ENCODE results near the gene ARVCF.

Gene ARVCF

DNA sequence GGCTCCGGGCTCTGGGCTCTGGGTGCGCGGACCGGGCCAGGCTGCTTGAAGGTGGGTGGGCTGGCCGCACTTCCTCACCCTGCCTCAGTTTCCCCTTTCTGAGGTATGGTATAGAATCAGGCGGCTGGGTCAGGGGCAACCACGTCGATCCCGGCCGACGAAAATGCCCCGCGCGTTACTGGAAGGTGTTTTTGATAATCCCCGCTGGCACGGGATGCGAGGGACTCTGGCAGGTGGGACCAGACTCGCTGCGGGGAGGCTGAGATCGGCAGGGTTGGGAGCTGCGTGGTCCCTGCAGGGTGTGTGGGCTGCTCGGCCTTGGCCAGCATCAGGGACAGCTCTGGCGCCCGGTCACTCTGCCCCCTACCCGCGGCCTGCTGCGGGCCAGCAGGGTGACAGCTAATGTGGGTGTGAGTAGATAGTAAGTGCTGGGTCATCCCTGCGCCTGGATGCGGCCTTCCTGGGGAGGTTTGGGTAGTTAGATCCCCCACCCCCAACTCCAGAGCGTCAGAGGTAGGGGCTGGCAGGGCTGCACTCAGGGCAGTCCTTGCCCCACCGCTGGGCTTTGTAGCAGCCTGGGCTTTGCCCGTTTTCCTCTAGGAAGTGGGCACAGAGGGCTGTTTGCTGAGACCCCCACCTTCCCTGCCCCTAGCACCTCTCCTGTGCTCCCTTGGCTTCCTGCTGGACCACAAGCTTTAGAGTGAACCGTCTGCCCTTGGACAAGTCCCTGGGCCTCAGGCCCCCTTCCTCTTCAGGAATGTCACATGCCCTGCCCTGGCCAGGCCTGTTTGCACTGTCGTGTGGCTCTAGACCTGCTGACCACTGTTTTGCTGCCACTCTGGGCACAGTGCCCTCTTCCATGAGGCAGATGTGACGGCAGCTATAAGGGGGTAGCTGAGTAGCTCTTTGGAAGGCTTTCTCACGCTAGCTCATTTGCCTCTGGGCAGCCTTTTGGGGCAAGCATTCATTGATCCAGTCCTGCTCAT, 4.9 kb upstream of the ARVCF start (continued):
- TF ChIP-seq, protein P1, sequence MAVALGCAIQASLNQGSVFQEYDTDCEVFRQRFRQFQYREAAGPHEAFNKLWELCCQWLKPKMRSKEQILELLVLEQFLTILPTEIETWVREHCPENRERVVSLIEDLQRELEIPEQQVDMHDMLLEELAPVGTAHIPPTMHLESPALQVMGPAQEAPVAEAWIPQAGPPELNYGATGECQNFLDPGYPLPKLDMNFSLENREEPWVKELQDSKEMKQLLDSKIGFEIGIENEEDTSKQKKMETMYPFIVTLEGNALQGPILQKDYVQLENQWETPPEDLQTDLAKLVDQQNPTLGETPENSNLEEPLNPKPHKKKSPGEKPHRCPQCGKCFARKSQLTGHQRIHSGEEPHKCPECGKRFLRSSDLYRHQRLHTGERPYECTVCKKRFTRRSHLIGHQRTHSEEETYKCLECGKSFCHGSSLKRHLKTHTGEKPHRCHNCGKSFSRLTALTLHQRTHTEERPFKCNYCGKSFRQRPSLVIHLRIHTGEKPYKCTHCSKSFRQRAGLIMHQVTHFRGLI (tag by site-specific recombination; IDR thresholded peaks at IDR 0.05), result 0 out of 2 replicates have a peak, but pooled peaks have one; percentile 14
- TF ChIP-seq ZNF335 (tag by site-specific recombination; conservative IDR thresholded peaks at IDR 0.05), result 0 out of 2 replicates have a peak, but pooled peaks have one; percentile 47
- TF ChIP-seq, protein P2, sequence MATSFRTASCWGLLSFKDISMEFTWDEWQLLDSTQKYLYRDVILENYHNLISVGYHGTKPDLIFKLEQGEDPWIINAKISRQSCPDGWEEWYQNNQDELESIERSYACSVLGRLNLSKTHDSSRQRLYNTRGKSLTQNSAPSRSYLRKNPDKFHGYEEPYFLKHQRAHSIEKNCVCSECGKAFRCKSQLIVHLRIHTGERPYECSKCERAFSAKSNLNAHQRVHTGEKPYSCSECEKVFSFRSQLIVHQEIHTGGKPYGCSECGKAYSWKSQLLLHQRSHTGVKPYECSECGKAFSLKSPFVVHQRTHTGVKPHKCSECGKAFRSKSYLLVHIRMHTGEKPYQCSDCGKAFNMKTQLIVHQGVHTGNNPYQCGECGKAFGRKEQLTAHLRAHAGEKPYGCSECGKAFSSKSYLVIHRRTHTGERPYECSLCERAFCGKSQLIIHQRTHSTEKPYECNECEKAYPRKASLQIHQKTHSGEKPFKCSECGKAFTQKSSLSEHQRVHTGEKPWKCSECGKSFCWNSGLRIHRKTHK (tag by site-specific recombination; IDR thresholded peaks at IDR 0.05), result no peak

DNA sequence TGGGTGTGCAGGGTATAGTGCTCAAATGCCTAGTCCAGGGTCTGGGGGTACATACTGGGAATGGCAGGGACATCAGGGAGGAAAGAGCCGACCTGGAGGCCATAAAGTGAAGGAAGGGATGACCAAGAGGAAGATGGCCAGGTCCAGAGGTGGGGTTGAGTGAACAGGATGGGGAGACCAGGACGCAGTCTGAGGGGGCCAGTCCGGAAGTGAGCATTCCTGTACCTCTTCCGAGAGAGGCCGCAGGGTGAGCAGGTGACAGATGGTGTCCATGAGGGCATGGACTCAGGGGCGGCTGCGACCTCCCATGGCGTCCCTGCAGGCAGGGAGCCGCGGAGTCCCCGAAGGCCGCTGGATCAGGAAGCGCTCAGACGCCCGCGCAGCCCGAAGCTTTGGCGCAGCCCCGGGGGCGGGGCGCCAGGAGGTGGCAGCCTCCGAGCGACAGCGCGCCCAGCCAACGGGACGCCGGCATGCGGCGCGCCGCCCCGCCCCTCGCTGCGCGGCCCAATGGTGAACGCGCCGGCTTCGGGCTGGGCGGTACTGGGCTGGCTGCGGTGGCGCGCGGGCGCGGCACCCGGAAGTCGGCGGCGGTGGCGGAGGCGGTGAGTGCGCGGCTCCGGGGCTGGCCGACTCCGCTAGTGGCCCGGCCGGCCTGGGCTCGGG, 4.0 kb upstream of the ARVCF start, which contains the start of gene TANGO2:
Gene TANGO2 (plus strand): TSS at position 578 of the 663 bp plus-strand sequence. CDS start 15,689 bp downstream, outside the sequence.
- H3K27ac ChIP-seq (ENCODE audit: extremely low read depth, low read depth, low read length), result no peak within 1 kb of the TSS; the same call in 1 of the 2 replicates
- ChIA-PET POLR2A (interaction anchor here (0.6 to 1.5 kb wide), 7 partner anchors 26 to 228 kb away, joined by 3 to 7 read pairs (median 4); partner anchors contain the start of gene DGCR8), CTCF (interaction anchor here (0.6 to 2.0 kb wide), 3 partner anchors 11 to 65 kb away, joined by 4 to 7 read pairs (median 5); no protein-coding TSS in a partner anchor)
- no peaks in the 10 kb centered on the region for H3K4me1 ChIP-seq (ENCODE audit: control insufficient read depth, insufficient read depth, low read length)
- H3K4me3 ChIP-seq (ENCODE audit: low read depth, low read length), result peak within 1 kb of the TSS; percentile 90
- no peaks in the 10 kb centered on the region for H3K36me3 ChIP-seq (ENCODE audit: control insufficient read depth in 2 of 2, insufficient read depth in 1 of 2, low read length in 2 of 2)
- no peaks in the 10 kb centered on the region for H3K9me3 ChIP-seq (ENCODE audit: control insufficient read depth, insufficient read depth, low read depth, low read length)
- TF ChIP-seq ZNF324 (tag by site-specific recombination; IDR thresholded peaks at IDR 0.05) (no peak), KLF10 (tag by site-specific recombination; IDR thresholded peaks at IDR 0.05) (peak; percentile 28; the same call in 1 of the 2 replicates), TRIM28 (IDR thresholded peaks at IDR 0.05; ENCODE audit: borderline replicate concordance, low read length) (no peak), ZNF623 (tag by site-specific recombination; IDR thresholded peaks at IDR 0.05) (no peak), ZBTB1 (tag by site-specific recombination; IDR thresholded peaks at IDR 0.05) (no peak), SP2 (tag by site-specific recombination; IDR thresholded peaks at IDR 0.05) (0 out of 2 replicates have a peak, but pooled peaks have one; percentile 40), IKZF3 (tag by site-specific recombination; IDR thresholded peaks at IDR 0.05) (no peak), GLI4 (tag by site-specific recombination; IDR thresholded peaks at IDR 0.05) (0 out of 2 replicates have a peak, but pooled peaks have one; percentile 35), ZBTB7A (tag by site-specific recombination; IDR thresholded peaks at IDR 0.05; ENCODE audit: low read depth) (0 out of 2 replicates have a peak, but pooled peaks have one; percentile 28), MEIS1 (CRISPR knock-in tag; IDR thresholded peaks at IDR 0.05; ENCODE audit: borderline replicate concordance) (no peak), GLIS1 (tag by site-specific recombination; IDR thresholded peaks at IDR 0.05) (peak; percentile 87), ZEB2 (tag by site-specific recombination; IDR thresholded peaks at IDR 0.05) (no peak), KLF9 (tag by site-specific recombination; IDR thresholded peaks at IDR 0.05; ENCODE audit: low read depth) (no peak), HOXC10 (CRISPR knock-in tag; IDR thresholded peaks at IDR 0.05) (0 out of 2 replicates have a peak, but pooled peaks have one; percentile 68), ZFP41 (tag by site-specific recombination; IDR thresholded peaks at IDR 0.05; ENCODE audit: borderline replicate concordance) (no peak)
- TF ChIP-seq, protein P3, sequence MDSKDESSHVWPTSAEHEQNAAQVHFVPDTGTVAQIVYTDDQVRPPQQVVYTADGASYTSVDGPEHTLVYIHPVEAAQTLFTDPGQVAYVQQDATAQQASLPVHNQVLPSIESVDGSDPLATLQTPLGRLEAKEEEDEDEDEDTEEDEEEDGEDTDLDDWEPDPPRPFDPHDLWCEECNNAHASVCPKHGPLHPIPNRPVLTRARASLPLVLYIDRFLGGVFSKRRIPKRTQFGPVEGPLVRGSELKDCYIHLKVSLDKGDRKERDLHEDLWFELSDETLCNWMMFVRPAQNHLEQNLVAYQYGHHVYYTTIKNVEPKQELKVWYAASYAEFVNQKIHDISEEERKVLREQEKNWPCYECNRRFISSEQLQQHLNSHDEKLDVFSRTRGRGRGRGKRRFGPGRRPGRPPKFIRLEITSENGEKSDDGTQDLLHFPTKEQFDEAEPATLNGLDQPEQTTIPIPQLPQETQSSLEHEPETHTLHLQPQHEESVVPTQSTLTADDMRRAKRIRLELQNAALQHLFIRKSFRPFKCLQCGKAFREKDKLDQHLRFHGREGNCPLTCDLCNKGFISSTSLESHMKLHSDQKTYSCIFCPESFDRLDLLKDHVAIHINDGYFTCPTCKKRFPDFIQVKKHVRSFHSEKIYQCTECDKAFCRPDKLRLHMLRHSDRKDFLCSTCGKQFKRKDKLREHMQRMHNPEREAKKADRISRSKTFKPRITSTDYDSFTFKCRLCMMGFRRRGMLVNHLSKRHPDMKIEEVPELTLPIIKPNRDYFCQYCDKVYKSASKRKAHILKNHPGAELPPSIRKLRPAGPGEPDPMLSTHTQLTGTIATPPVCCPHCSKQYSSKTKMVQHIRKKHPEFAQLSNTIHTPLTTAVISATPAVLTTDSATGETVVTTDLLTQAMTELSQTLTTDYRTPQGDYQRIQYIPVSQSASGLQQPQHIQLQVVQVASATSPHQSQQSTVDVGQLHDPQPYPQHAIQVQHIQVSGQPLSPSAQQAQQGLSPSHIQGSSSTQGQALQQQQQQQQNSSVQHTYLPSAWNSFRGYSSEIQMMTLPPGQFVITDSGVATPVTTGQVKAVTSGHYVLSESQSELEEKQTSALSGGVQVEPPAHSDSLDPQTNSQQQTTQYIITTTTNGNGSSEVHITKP (tag by site-specific recombination; IDR thresholded peaks at IDR 0.05), result peak; percentile 84
- TF ChIP-seq, protein P4, sequence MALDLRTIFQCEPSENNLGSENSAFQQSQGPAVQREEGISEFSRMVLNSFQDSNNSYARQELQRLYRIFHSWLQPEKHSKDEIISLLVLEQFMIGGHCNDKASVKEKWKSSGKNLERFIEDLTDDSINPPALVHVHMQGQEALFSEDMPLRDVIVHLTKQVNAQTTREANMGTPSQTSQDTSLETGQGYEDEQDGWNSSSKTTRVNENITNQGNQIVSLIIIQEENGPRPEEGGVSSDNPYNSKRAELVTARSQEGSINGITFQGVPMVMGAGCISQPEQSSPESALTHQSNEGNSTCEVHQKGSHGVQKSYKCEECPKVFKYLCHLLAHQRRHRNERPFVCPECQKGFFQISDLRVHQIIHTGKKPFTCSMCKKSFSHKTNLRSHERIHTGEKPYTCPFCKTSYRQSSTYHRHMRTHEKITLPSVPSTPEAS (tag by site-specific recombination; IDR thresholded peaks at IDR 0.05), result no peak
- TF ChIP-seq, protein P5, sequence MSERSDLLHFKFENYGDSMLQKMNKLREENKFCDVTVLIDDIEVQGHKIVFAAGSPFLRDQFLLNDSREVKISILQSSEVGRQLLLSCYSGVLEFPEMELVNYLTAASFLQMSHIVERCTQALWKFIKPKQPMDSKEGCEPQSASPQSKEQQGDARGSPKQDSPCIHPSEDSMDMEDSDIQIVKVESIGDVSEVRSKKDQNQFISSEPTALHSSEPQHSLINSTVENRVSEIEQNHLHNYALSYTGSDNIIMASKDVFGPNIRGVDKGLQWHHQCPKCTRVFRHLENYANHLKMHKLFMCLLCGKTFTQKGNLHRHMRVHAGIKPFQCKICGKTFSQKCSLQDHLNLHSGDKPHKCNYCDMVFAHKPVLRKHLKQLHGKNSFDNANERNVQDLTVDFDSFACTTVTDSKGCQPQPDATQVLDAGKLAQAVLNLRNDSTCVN (tag by site-specific recombination; optimal IDR thresholded peaks at IDR 0.05), result peak; percentile 46
- TF ChIP-seq, protein P6, sequence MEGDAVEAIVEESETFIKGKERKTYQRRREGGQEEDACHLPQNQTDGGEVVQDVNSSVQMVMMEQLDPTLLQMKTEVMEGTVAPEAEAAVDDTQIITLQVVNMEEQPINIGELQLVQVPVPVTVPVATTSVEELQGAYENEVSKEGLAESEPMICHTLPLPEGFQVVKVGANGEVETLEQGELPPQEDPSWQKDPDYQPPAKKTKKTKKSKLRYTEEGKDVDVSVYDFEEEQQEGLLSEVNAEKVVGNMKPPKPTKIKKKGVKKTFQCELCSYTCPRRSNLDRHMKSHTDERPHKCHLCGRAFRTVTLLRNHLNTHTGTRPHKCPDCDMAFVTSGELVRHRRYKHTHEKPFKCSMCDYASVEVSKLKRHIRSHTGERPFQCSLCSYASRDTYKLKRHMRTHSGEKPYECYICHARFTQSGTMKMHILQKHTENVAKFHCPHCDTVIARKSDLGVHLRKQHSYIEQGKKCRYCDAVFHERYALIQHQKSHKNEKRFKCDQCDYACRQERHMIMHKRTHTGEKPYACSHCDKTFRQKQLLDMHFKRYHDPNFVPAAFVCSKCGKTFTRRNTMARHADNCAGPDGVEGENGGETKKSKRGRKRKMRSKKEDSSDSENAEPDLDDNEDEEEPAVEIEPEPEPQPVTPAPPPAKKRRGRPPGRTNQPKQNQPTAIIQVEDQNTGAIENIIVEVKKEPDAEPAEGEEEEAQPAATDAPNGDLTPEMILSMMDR (tag by site-specific recombination; IDR thresholded peaks at IDR 0.05), result no peak; the same call in 1 of the 2 replicates
